Activated CD8-positive, alpha-beta memory T cell treated with anti-CD3 and anti-CD28 coated beads, Interleukin-2, amount 50 U/mL, for 24 hours (primary cell): ENCODE measurements around the gene OR2A1.
"Not testable (repeated sequence)": the region's sequence is repeated elsewhere in the genome, so short reads cannot be mapped to it uniquely, and the experiment has no call there.

ENCODE experiments used
- DNase-seq: peaks from one replicate; pipeline ENCODE4 v3.0.0-alpha.2; 2020; ENCODE audit errors: extremely low read depth

Gene OR2A1, protein sequence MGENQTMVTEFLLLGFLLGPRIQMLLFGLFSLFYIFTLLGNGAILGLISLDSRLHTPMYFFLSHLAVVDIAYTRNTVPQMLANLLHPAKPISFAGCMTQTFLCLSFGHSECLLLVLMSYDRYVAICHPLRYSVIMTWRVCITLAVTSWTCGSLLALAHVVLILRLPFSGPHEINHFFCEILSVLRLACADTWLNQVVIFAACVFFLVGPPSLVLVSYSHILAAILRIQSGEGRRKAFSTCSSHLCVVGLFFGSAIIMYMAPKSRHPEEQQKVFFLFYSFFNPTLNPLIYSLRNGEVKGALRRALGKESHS

GRCh38 chr7:144311872-144312469 lies at the start of gene OR2A1:
Gene OR2A1 (plus strand): TSS chr7:144312419. CDS start chr7:144318125, 5,706 bp downstream.
- not testable (repeated sequence) for DNase-seq

DNA sequence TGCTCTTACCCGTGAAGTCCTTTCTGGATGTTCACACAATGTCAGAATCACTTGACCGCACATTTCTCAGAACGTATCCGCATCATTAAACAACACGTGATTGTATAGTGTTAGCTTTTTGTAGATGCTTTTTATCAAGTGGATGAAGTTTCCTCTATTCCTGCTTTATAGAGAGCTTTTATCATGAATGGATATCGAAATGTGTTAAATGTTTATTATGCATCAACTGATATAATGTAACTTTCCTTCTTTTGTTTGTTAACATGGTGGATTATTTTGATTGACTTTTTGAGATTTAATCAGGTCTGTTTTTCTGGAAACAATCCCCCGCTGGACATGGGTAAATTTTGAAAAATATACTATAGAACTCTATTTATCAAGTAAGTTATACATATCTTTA lies 47.5 kb upstream of the OR2A1 start, which contains the start of gene OR2A7:
Gene OR2A7 (minus strand): TSS at position 101 of the 400 bp plus-strand sequence. CDS start 5,164 bp downstream, outside the sequence.
- DNase-seq: not testable (repeated sequence)

DNA sequence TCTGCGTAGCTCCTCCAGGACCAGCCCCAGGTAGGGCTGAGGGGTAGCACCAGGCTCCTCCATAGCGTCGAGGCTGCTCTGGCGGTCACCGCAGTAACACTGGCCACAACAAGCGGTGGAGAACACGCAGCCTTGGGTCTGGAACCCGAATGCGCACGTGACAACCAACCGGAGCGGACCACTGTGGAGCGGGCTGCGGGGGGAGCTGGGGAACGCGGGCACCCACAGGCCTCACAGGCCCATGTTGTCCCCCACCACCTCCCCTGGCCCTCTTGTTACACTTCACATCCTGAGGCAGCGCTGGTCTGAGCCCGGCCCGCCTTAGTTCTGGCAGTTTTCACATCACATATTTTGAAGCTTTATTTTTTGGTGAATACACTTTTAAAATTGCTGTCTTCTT lies 43.0 kb upstream of the OR2A1 start, which contains the start of gene CTAGE8:
Gene CTAGE8 (minus strand): TSS at position 101 of the 400 bp plus-strand sequence. CDS start 38 bp downstream, at position 63.
- DNase-seq: not testable (repeated sequence)

GRCh38 chr7:144275281-144275680 lies 36.9 kb upstream of the OR2A1 start:
- DNase-seq: not testable (repeated sequence)

GRCh38 chr7:144280010-144280409 lies 32.2 kb upstream of the OR2A1 start:
- DNase-seq: not testable (repeated sequence)

GRCh38 chr7:144281981-144282380 lies 30.2 kb upstream of the OR2A1 start:
- not testable (repeated sequence) for DNase-seq

DNA sequence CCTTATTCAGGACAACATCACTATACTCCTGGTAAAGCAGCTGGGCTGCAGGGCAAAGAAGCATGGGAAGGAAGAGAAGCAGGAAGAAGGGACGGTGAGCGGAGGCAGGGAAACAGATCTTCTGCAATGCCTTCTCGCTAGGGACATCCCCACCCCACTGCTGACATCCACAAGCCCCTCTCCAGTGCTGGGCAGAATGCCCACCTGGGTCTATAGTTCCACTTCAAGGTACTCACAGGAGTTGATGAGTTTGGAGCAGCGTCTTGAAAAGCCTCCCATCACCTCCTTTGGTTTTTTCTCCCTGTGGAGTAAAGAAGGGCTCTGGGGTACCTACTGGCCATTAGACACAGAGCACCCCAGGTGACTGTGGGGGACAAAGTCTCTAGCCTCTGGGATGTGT lies 29.7 kb upstream of the OR2A1 start:
- DNase-seq: not testable (repeated sequence)

DNA sequence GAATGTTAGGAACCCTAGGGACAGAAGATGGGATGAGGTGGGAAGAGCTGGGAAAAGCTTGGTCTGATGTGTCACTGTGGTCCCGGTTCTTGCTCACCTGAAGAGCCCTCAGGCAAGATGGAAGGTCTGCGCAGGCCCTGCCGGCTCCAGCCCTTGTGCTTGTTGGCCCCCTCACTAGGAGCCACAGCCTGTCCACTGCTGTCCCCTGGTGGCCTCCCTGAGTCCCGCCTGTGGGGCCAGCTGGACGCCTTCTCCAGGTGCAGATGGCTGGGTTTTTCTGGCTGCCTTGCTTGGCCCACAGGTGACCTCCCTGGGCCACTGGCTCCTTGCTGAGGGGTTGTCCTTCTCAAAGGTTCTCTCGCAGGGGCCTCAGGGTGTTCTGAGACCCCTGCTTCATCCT lies 28.5 kb upstream of the OR2A1 start:
- DNase-seq: not testable (repeated sequence)

GRCh38 chr7:144287171-144287784 lies 24.9 kb upstream of the OR2A1 start:
- DNase-seq: not testable (repeated sequence)

- DNase-seq: not testable (repeated sequence)
Measured at GRCh38 chr7:144291607-144292006, 20.6 kb upstream of the OR2A1 start.

GRCh38 chr7:144292384-144293161 lies 19.6 kb upstream of the OR2A1 start:
- not testable (repeated sequence) for DNase-seq

- not testable (repeated sequence) for DNase-seq
Measured at GRCh38 chr7:144293794-144294499, 18.3 kb upstream of the OR2A1 start.

DNA sequence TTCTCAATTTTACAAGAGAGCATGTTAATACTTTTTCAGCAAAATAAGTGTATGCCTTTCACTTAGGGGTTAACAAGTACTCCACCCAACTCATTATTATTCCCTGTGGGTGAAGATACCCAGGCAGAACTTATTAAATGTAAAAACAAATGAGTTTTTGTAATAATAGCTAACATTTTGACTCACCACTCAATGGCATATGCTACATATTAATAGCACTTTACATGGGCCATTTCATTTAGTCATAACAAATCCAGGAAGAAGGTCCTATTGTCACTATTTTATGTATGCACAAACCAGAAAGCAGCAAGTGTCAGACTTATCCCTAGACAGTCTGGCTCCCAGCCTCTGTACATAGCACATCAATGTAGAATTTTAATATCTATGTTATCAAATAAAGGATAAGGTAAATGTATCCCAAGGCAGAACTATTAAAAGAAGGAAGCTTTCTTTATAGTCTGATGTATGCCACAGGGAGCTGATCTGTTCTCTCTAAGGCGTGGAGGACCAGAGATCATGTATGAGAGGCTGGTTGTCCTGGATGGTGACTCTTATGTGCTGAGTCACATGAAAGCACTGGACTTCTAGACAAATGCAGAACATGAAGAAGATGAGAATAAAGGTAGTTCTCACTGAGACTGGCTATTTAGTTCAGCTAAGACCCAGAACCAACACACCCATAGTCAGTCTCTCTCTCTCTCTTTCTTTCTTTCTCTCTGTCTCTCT lies 9.5 kb upstream of the OR2A1 start:
- DNase-seq: not testable (repeated sequence)

DNA sequence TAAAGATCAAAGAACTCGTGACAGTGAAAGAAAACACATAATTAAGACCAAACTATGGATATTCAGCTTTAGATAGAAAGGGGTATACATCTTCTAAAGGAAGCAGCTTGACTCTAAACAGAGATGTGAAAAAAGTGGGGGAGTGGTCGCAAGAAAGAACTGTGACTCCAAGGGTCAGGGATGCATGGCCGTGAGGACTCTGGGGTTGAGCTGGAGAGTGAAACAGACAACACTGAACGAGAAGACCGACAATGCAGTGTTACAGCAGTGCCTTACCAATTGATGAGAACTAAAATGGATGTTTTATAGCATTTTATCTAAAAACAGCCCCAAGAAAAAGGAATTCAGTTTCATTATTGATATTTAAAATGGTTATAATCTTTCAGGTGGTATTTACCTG lies 8.6 kb upstream of the OR2A1 start:
- DNase-seq: not testable (repeated sequence)

- DNase-seq: not testable (repeated sequence)
Measured at GRCh38 chr7:144305156-144305555, 7.1 kb upstream of the OR2A1 start.

GRCh38 chr7:144309702-144310101 lies 2.5 kb upstream of the OR2A1 start:
- not testable (repeated sequence) for DNase-seq

- DNase-seq: not testable (repeated sequence)
Measured at GRCh38 chr7:144311218-144311617, 1.0 kb upstream of the OR2A1 start.

DNA sequence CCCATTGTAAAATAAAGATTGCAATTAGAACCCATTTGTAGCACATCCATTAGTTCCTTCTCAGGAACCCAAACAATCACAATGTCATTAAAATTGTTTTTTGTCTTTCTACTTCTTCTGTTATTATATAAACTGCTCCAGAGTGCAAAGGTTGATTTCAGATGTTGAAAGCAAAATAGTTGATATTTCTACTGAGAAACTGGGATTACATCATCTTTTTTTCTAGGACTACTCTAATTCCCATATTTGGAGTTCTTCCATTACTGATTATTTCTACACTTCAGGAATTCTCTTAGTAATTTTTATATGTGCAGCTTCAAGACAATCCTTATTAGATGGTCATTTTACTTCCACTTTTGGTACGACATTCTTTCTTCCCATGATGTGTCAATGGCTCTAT lies 5.3 kb downstream of the OR2A1 start:
- DNase-seq: not testable (repeated sequence)

- not testable (repeated sequence) for DNase-seq
Measured at GRCh38 chr7:144319547-144319946, 7.3 kb downstream of the OR2A1 start.

- DNase-seq: not testable (repeated sequence)
Measured at GRCh38 chr7:144321677-144322206, 9.5 kb downstream of the OR2A1 start.
